CD4-positive, alpha-beta T cell treated with Interleukin-17A for 1 hour (primary cell): Measurements from ENCODE around the gene ANKRD26.

Experiments used
- DNase-seq: peaks from one replicate; pipeline ENCODE4 v3.0.0-alpha.2; 2020

ANKRD26 gene

DNA sequence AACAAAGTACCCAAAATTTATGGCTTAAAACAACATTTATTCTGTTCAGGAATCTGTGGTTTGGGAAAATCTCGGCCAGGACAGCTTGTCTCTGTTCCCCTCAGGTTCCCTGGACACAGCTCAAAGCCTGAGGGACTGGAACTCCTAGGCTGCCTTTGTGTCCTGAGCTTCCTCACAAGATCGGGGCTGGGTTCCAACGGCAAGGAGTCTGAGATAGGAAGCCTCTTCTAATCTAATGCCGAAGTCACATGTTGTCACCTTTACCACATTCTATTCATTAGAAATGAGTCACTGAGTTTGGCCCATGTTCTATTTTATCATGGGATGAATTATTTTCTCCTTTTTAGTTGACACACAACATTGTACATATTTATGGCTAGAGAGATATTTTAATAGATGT, 80.5 kb downstream of the ANKRD26 start:
- no peak for DNase-seq

DNA sequence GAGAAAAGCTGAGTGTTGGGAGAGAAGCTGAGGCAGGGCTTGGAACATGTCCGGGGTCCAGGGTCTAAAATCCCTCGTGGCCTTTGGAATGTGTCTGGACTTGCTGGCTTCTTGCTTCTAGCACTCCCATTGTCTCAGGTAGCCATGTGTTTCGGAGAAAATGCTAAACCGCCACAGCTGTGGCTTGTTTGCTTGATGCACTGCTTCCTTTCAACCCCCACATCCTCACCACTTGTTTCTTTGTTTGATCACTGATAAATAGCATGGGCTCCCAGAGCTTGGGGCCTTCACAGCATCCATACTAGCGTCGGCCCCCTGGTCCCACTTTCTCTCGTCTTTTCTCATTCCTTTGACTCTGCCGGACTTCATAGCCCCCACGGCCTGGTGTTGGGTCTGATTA, 102.7 kb downstream of the ANKRD26 start:
- DNase-seq, result peak; percentile 4

- DNase-seq, result no peak
Measured at GRCh38 chr10:26994743-26995142, 105.6 kb downstream of the ANKRD26 start.

DNA sequence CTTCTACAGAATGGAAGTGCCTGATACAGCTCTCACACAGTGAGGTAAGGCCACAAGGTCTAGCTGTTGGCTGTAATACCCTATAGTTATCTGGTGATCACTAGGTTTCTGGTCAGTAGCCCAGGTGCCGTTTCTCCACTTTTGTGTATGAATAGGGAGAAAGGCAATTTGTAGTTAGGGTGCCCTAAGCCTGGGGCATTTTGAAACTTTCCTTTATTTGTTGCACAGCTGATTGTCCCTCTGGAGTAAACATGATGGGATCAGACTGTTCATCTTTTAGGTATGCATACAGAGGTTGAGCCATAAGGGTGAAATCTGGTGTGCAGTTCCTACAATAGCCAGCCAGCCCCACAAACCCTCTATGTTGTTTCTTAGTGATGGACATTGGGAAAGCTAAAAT, 112.4 kb downstream of the ANKRD26 start:
- DNase-seq, result no peak

GRCh38 chr10:26983156-26983555, 117.1 kb downstream of the ANKRD26 start:
- DNase-seq, result no peak

DNA sequence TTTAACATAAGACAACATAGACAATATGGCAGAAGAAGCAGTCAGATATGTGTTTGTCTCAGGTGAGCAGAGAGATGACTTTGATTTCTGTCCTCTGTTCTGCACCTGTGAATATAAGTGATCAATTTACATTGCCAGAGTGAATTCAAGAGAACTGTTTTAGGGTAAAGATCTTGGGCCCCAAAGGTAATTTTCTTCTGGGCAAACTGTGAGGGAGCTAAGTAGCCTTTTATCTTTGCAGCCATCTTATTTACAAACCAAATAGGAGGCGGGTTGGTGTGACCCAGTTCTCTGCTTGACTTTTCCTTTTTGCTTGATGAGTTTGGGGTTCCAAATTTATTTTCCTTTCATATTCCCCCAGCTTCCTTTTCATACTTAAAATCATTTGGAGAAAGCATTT, 118.2 kb downstream of the ANKRD26 start:
- DNase-seq, result no peak

DNA sequence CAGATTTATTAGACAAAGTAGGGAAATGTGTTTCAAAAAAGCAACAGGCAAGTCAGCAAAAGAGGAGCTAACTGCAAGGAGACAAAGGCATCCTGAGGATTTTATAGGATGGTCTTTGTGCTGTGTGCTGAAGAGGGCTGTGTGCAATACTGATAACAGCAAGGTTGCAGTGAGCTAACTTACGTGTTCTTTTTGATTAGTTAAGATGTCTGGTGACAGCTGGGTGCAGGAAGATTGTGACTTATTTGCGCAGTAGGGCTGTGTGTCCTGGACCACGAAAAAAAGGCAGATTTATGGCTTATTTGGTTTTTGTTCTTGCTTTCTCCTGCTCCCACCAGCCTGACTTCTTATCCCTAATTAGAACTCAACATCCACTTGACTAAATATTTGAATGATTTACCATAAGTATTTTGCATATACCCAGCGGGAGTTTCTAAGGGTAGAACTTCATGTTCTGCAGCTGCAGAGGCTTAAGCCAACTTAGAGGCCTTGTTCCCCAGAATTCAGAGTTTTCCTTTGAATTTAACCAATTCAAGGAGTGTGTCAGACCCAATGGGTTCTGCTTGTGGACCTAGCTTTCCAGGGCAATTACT, 119.0 kb downstream of the ANKRD26 start:
- DNase-seq, result no peak

GRCh38 chr10:26978519-26978918, 121.8 kb downstream of the ANKRD26 start:
- DNase-seq, result no peak

GRCh38 chr10:26977635-26978034, 122.7 kb downstream of the ANKRD26 start:
- no peak for DNase-seq

DNA sequence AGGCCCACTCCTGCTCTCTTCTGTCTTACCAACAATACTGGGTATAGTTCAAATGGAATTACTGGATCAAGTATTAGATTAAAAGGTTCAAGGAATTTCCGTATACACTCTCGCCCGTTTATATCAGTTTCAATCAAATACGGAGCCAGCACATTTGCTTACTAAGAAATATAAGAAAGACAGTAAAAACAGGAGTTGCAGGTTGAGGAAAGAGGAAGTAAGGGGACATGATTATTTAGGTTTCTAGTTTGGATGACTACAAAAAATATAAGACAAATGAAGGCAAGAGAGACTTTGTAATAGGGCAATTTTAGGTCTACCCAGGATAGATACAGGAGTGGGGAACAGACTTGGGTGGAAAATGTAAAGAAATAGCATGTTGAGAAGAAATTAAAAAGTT, 129.6 kb downstream of the ANKRD26 start:
- DNase-seq, result no peak

GRCh38 chr10:26969145-26969926, 131.0 kb downstream of the ANKRD26 start:
- DNase-seq, result no peak

GRCh38 chr10:26962835-26963234, 137.5 kb downstream of the ANKRD26 start:
- DNase-seq, result no peak

- DNase-seq, result no peak
Measured at GRCh38 chr10:26960308-26960707, 140.0 kb downstream of the ANKRD26 start.

GRCh38 chr10:26959841-26960240, 140.5 kb downstream of the ANKRD26 start:
- no peak for DNase-seq
